H9 (cell line): ENCODE results near the gene EDA. TPM values are rescaled to one million over a fixed set of nuclear protein-coding genes. Genes with fewer than 3 reads are reported as not detected.

ENCODE experiments used
- DNase-seq: peaks from one replicate; pipeline ENCODE4 v3.0.0-alpha.2; 2017
- H2AFZ ChIP-seq: one replicate; pipeline ENCODE4 v1.6.1; 2013; ENCODE audit warnings: mild to moderate bottlenecking, low read length, control low read depth, moderate library complexity
- H2AK5ac ChIP-seq: 2 replicates; pipeline ENCODE4 v1.6.1; 2013; ENCODE audit warnings: low read length, control low read depth, mixed read lengths; ENCODE audit not compliant: insufficient read length
- H2BK120ac ChIP-seq: one replicate; pipeline ENCODE4 v1.6.1; 2013; ENCODE audit warnings: low read depth, mild to moderate bottlenecking, low read length, control low read depth, inconsistent platforms; ENCODE audit not compliant: poor library complexity, severe bottlenecking
- H2BK12ac ChIP-seq: 2 replicates; pipeline ENCODE4 v1.6.1; 2013; ENCODE audit warnings: low read length, control low read depth, mixed read lengths, low read depth; ENCODE audit not compliant: insufficient read length
- H2BK15ac ChIP-seq: 2 replicates; pipeline ENCODE4 v1.6.1; 2013; ENCODE audit warnings: low read depth, low read length, control low read depth
- H2BK20ac ChIP-seq: one replicate; pipeline ENCODE4 v1.6.1; 2013; ENCODE audit warnings: low read depth, mild to moderate bottlenecking, low read length, control low read depth, inconsistent platforms; ENCODE audit not compliant: poor library complexity, severe bottlenecking
- H2BK5ac ChIP-seq: 2 replicates; pipeline ENCODE4 v1.6.1; 2013; ENCODE audit warnings: low read length, control low read depth, mixed read lengths; ENCODE audit not compliant: insufficient read length
- H3K14ac ChIP-seq: 2 replicates; pipeline ENCODE4 v1.6.1; 2013; ENCODE audit warnings: low read length, control low read depth; ENCODE audit not compliant: insufficient read depth
- H3K18ac ChIP-seq: 2 replicates; pipeline ENCODE4 v1.6.1; 2013; ENCODE audit warnings: low read depth, mild to moderate bottlenecking, mixed read lengths, low read length, control low read depth; ENCODE audit not compliant: insufficient read length
- H3K23ac ChIP-seq: 2 replicates; pipeline ENCODE4 v1.6.1; 2013; ENCODE audit warnings: low read length, control low read depth, mixed read lengths, low read depth; ENCODE audit not compliant: insufficient read length
- H3K23me2 ChIP-seq: 2 replicates; pipeline ENCODE4 v1.6.1; 2013; ENCODE audit warnings: low read depth, mild to moderate bottlenecking, mixed read lengths, low read length, control low read depth; ENCODE audit not compliant: insufficient read length, poor library complexity, severe bottlenecking
- H3K27ac ChIP-seq: 2 replicates; pipeline ENCODE4 v1.5.1; 2013; ENCODE audit warnings: low read length, control low read depth, mixed read lengths, low read depth; ENCODE audit not compliant: insufficient read length
- H3K27me3 ChIP-seq: 2 replicates; pipeline ENCODE4 v1.6.1; 2013; ENCODE audit warnings: low read length, control low read depth, inconsistent platforms; ENCODE audit not compliant: insufficient read depth
- H3K4ac ChIP-seq: 2 replicates; pipeline ENCODE4 v1.6.1; 2013; ENCODE audit warnings: low read depth, mild to moderate bottlenecking, control low read depth, inconsistent platforms, low read length, moderate library complexity
- H3K4me1 ChIP-seq: 2 replicates; pipeline ENCODE4 v1.6.1; 2013; ENCODE audit warnings: low read length, control low read depth, inconsistent platforms; ENCODE audit not compliant: insufficient read depth
- H3K4me2 ChIP-seq: 2 replicates; pipeline ENCODE4 v1.6.1; 2013; ENCODE audit warnings: low read length, control low read depth, mixed read lengths; ENCODE audit not compliant: insufficient read length, insufficient read depth
- H3K56ac ChIP-seq: 2 replicates; pipeline ENCODE4 v1.6.1; 2013; ENCODE audit warnings: low read depth, mild to moderate bottlenecking, mixed read lengths, low read length, control low read depth; ENCODE audit not compliant: insufficient read length
- H3K79me1 ChIP-seq: 2 replicates; pipeline ENCODE4 v1.6.1; 2013; ENCODE audit warnings: low read depth, mild to moderate bottlenecking, moderate library complexity, low read length, control low read depth, inconsistent platforms; ENCODE audit not compliant: insufficient read depth, poor library complexity, severe bottlenecking
- H3K79me2 ChIP-seq: 2 replicates; pipeline ENCODE4 v1.6.1; 2013; ENCODE audit warnings: low read length, control low read depth, inconsistent platforms; ENCODE audit not compliant: insufficient read depth
- H3K9ac ChIP-seq: 2 replicates; pipeline ENCODE4 v1.6.1; 2013; ENCODE audit warnings: low read length, control low read depth, mixed read lengths; ENCODE audit not compliant: insufficient read length; ENCODE audit errors: extremely low read depth
- H3K9me3 ChIP-seq: one replicate; pipeline ENCODE4 v1.6.1; 2013; ENCODE audit warnings: low read depth, low read length, inconsistent platforms; ENCODE audit not compliant: control insufficient read depth
- H3T11ph ChIP-seq: one replicate; pipeline ENCODE4 v1.6.1; 2013; ENCODE audit warnings: mild to moderate bottlenecking, low read length, control low read depth, inconsistent platforms
- H4K20me1 ChIP-seq: one replicate; pipeline ENCODE4 v1.6.1; 2013; ENCODE audit not compliant: control insufficient read depth, insufficient read length, insufficient read depth
- H4K5ac ChIP-seq: 2 replicates; pipeline ENCODE4 v1.6.1; 2013; ENCODE audit warnings: low read depth, mild to moderate bottlenecking, mixed read lengths, low read length, control low read depth; ENCODE audit not compliant: insufficient read length
- H4K8ac ChIP-seq: replicated peaks from 2 replicates; pipeline ENCODE4 v1.6.1; 2013; ENCODE audit warnings: low read length, control low read depth, mixed read lengths, low read depth; ENCODE audit not compliant: insufficient read length
- H4K91ac ChIP-seq: 2 replicates; pipeline ENCODE4 v1.6.1; 2013; ENCODE audit warnings: low read depth, mild to moderate bottlenecking, moderate library complexity, mixed read lengths, low read length, control low read depth; ENCODE audit not compliant: insufficient read length
- H3K27ac Mint-ChIP-seq, 3 experiments: 2 replicates in 2 of 3; 3 replicates in 1 of 3; pipeline ENCODE4 v1.8.0; 2020 to 2021; ENCODE audit warnings: mixed read lengths in 3 of 3, mild to moderate bottlenecking in 1 of 3, moderate library complexity in 1 of 3
- H3K27me3 Mint-ChIP-seq: 2 replicates; pipeline ENCODE4 v1.8.0; 2021; ENCODE audit warnings: low read depth, mild to moderate bottlenecking, moderate library complexity, mixed read lengths
- H3K36me3 Mint-ChIP-seq, 3 experiments: 2 replicates in 2 of 3; 3 replicates in 1 of 3; pipeline ENCODE4 v1.8.0; 2020 to 2021; ENCODE audit warnings: low read depth in 3 of 3, mixed read lengths in 3 of 3; ENCODE audit not compliant: insufficient read depth in 1 of 3
- H3K4me1 Mint-ChIP-seq, 2 experiments: 2 replicates each; pipeline ENCODE4 v1.8.0; 2020; ENCODE audit warnings: mixed read lengths in 2 of 2
- H3K4me3 Mint-ChIP-seq, 2 experiments: 2 replicates in 1 of 2; 3 replicates in 1 of 2; pipeline ENCODE4 v1.8.0; 2020 to 2021; ENCODE audit warnings: mild to moderate bottlenecking in 2 of 2, mixed read lengths in 2 of 2, moderate library complexity in 1 of 2
- H3K9me3 Mint-ChIP-seq, 2 experiments: 2 replicates in 1 of 2; 3 replicates in 1 of 2; pipeline ENCODE4 v1.8.0; 2020; ENCODE audit warnings: mild to moderate bottlenecking in 2 of 2, mixed read lengths in 2 of 2, moderate library complexity in 1 of 2
- WGBS: extraction: QIAGEN DNeasy Blood & Tissue Kit; methylation state at CpG from one replicate; pipeline ENCODE4 v1.1.7; 2013; ENCODE audit warnings: missing lambda C conversion rate, low lambda C conversion rate, mixed read lengths; ENCODE audit not compliant: insufficient read length; ENCODE audit errors: extremely low coverage; 5-methylcytosine and 5-hydroxymethylcytosine counted together
- total RNA-seq: library from RNA; stranded (reverse); gene quantifications from 2 replicates; pipeline ENCODE4 v1.2.1, GENCODE V29; 2021
- TF ChIP-seq, protein P1 (sequence below): fragments of 200-600 bp; sonication (generic); conservative IDR thresholded peaks from 3 replicates; pipeline ENCODE4 v1.8.0; 2021; ENCODE audit warnings: antibody characterized with exemption, mild to moderate bottlenecking

The EDA gene
- total RNA-seq, 1 experiment from 2014 or later = 7.7 TPM

DNA sequence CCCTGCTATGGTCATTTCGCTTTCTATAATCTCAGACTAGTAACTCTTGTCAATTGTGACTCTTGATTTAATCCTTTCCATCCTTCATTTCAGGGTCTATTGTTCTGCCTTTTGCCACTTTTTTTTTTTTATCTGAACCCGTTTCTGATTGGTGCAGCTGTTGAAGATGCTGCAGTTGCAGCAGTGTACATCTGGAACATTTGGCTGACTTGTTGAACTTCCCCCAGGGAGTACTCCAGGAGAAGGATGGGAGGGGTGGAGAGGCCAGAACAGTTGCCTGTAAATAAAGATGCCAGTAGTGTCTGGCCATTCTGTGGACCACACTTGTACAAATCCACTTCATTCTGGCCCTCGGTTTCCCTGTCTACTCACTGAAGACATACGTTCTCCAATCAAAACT, 1.0 kb upstream of the EDA start:
- Mint-ChIP-seq H3K9me3 (peaks cover 54 to 59% of the 10 kb centered on the region in 2 experiments), H3K4me3 (peak overlapping the region; percentile 52 to 71; a peak in 3 of 5 replicates), H3K27ac (no peak overlapping the region), H3K4me1 (peaks cover 5 to 13% of the 10 kb centered on the region in 2 experiments), H3K36me3 (no peaks in the 10 kb centered on the region; a peak in 1 of 7 replicates), H3K27me3 (peaks cover 13% of the 10 kb centered on the region)
- Histone ChIP-seq H3K14ac (no peak overlapping the region), H3K27ac (no peak overlapping the region), H2BK15ac (no peak overlapping the region), H4K91ac (no peak overlapping the region), H3K79me1 (no peaks in the 10 kb centered on the region), H3K18ac (no peak overlapping the region), H2BK120ac (no peak overlapping the region), H3K23ac (no peak overlapping the region), H3K4ac (no peak overlapping the region), H2AFZ (no peak overlapping the region), H3K23me2 (peaks cover 6% of the 10 kb centered on the region), H3K79me2 (no peaks in the 10 kb centered on the region), H4K8ac (no peak overlapping the region), H4K20me1 (no peaks in the 10 kb centered on the region), H4K5ac (no peak overlapping the region), H3K4me2 (peak overlapping the region; percentile 24), H3K4me1 (no peaks in the 10 kb centered on the region), H3T11ph (no peak overlapping the region), H2BK20ac (no peak overlapping the region), H2BK5ac (no peak overlapping the region), H3K9ac (no peak overlapping the region), H3K27me3 (no peaks in the 10 kb centered on the region), H2AK5ac (no peak overlapping the region), H2BK12ac (no peak overlapping the region), H3K56ac (no peak overlapping the region), H3K9me3 (peaks cover 29% of the 10 kb centered on the region)
- WGBS = no CpG with 5 or more reads among the region's 4 CpGs
- no peak for DNase-seq
- TF ChIP-seq, protein P1, sequence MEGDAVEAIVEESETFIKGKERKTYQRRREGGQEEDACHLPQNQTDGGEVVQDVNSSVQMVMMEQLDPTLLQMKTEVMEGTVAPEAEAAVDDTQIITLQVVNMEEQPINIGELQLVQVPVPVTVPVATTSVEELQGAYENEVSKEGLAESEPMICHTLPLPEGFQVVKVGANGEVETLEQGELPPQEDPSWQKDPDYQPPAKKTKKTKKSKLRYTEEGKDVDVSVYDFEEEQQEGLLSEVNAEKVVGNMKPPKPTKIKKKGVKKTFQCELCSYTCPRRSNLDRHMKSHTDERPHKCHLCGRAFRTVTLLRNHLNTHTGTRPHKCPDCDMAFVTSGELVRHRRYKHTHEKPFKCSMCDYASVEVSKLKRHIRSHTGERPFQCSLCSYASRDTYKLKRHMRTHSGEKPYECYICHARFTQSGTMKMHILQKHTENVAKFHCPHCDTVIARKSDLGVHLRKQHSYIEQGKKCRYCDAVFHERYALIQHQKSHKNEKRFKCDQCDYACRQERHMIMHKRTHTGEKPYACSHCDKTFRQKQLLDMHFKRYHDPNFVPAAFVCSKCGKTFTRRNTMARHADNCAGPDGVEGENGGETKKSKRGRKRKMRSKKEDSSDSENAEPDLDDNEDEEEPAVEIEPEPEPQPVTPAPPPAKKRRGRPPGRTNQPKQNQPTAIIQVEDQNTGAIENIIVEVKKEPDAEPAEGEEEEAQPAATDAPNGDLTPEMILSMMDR = no peak
